Adrenal gland (tissue), 5 donors: ENCODE results near the gene FBXO41.

Experiments
- CTCF ChIP-seq, 6 experiments: fragments of 450-650 bp in 4 of 6; fragments of 200-600 bp in 2 of 6; sonication (generic) in 1 of 6; IDR thresholded peaks; 1 replicate in 5 of 6; 2 replicates in 1 of 6; pipeline versions ENCODE4 v1.5.1 to v1.8.0; 2016 to 2021; ENCODE audit warnings: antibody characterized with exemption in 6 of 6, mild to moderate bottlenecking in 2 of 6, moderate library complexity in 1 of 6
- POLR2A ChIP-seq, 2 donors: fragments of 450-650 bp; IDR thresholded peaks; one replicate each; pipeline ENCODE4 v1.6.1; 2017; ENCODE audit warnings: antibody characterized with exemption in 2 of 2, mild to moderate bottlenecking in 2 of 2, moderate library complexity in 1 of 2
- donor health status: DM: no; HTN: no; CAD: no.

GRCh38 chr2:73257021-73257420, 27.3 kb downstream of the FBXO41 start:
- TF ChIP-seq CTCF (IDR thresholded peaks at IDR 0.05) (no peak), POLR2A (IDR thresholded peaks at IDR 0.05) (no peak)
